Measurements from ENCODE around the gene ATL2. TPM values are rescaled to one million over a fixed set of nuclear protein-coding genes. Genes with fewer than 3 reads are reported as not detected.

The ATL2 gene
- total RNA-seq (2022; extraction: Qiagen RNA extraction; ENCODE audit: low read depth): 51.8 to 68.8 TPM (median 64.4 TPM) in 5 replicates

DNA sequence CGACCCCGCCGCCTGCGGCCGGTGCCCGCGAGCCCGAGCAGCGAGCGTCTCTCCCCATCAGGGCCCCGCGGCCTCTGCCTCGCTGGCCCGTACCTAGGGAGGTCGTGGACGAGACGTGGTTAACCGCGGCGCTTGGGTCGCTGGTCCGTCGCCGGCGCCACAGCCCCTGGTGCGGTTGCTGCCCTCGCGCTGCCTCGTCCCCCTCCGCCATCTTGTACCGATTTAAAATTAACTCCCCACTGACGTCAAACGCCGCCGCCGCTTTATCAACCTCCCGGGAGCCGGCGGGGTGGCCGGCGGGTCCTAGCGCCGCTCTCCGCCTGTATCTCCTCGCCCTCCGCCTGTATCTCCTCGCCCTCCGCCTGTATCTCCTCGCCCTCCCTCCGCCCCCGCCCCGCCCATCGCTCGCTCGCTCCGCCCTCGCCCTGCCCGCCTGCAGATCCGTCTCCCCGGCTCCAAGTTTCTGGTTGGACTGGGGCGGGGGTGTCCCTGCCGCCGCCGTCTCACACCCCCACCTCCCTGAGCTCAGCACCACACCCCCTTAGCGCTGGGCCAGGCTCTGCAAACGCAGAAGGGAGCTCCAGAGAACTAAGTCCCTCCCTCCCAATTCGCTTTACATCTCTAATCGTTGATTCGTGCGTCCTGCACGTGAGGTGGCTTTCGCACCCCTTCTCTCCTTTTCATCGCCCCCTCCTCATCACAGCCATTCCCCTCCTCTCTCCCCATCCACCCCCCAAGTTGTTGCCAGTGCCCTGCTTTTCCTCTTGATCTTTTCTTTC lies at the start of gene ATL2:
Gene ATL2 (minus strand): TSS at position 224 of the 779 bp plus-strand sequence. CDS start 13 bp downstream, at position 211.

Other genes with a start within 250 kb of the ATL2 start
- gene HNRNPLL, start 225.7 kb upstream of the ATL2 start, total RNA-seq (2022; extraction: Qiagen RNA extraction; ENCODE audit: low read depth): 21.4 to 32.0 TPM (median 28.3 TPM) in 5 replicates

All from A549 treated with DMSO at 1 μM for 4 hours (cell line).